GM13977 (cell line): ENCODE data around the gene GLA.

Experiments used
- DNase-seq: peaks from one replicate; pipeline ENCODE4 v3.0.0; 2012; ENCODE audit warnings: low spot score
- in situ Hi-C: fragments of 300-500 bp; cut with MboI; formaldehyde crosslinking; loops from one replicate; pipeline ENCODE4 v1.12.0; 2022; ENCODE audit warnings: low sequenced_read_pairs, low pct_unique_long_range_greater_than_20kb, mixed read lengths, inconsistent platforms; ENCODE audit not compliant: unreplicated experiment
- TF ChIP-seq, protein P1 (sequence below): IDR thresholded peaks from 2 replicates; pipeline ENCODE4 v1.5.1; 2012; ENCODE audit warnings: mild to moderate bottlenecking, control low read depth; ENCODE audit not compliant: insufficient read depth; ENCODE audit errors: extremely low read depth, missing control alignments

The GLA gene

DNA sequence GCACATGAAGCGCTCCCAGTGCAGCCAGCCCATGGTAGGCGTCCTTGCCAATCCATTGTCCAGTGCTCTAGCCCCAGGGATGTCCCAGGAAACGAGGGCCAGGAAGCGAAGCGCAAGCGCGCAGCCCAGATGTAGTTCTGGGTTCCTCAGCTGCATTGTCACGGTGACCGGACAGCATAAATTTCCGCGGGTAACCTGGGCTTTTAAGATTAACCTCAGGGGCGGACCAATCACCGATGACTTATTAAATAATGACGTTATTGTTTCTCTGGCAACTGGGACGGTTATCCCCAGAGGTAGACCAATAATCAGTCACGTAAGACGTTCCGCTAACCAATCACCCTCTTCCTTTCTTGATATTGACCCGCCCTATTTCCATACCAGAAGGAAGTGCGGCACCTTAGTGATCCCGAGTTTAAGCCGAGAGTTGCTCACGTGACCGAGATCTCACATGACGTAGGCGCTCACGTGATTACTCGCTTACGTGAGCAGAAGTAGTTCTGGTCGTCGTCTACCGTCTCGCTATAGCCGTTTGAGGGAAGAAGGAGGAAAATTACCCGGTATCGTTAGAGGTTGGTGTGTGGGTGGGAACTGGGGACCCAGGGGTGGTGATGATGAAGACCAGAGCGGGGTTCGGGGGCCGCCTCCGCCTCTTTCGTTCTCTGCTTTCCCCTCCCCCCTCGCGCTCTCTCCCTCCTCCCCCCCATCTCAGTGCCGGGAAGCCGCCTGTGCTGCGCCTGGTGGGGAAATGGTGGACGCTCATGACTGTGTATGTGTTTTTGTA is at the start of gene GLA, which contains the start of gene HNRNPH2:
Gene GLA (minus strand): TSS at position 178 of the 784 bp plus-strand sequence. CDS start 22 bp downstream, at position 156.
Gene HNRNPH2 (plus strand): TSS at position 475 of the 784 bp plus-strand sequence. CDS start 3,767 bp downstream, outside the sequence.
- TF ChIP-seq, protein P1, sequence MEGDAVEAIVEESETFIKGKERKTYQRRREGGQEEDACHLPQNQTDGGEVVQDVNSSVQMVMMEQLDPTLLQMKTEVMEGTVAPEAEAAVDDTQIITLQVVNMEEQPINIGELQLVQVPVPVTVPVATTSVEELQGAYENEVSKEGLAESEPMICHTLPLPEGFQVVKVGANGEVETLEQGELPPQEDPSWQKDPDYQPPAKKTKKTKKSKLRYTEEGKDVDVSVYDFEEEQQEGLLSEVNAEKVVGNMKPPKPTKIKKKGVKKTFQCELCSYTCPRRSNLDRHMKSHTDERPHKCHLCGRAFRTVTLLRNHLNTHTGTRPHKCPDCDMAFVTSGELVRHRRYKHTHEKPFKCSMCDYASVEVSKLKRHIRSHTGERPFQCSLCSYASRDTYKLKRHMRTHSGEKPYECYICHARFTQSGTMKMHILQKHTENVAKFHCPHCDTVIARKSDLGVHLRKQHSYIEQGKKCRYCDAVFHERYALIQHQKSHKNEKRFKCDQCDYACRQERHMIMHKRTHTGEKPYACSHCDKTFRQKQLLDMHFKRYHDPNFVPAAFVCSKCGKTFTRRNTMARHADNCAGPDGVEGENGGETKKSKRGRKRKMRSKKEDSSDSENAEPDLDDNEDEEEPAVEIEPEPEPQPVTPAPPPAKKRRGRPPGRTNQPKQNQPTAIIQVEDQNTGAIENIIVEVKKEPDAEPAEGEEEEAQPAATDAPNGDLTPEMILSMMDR = no peak
- in situ Hi-C loops = no loop called here
- DNase-seq = peak; percentile 80

GRCh38 chrX:101452056-101452455 is 44.3 kb upstream of the GLA start:
- TF ChIP-seq, protein P1 = no peak
- in situ Hi-C loops = no loop called here

GRCh38 chrX:101450961-101451360 is 43.2 kb upstream of the GLA start:
- no peak for DNase-seq
- in situ Hi-C loops = no loop called here
- TF ChIP-seq, protein P1 = no peak

More at GRCh38 chrX:101452056-101452455, 44.3 kb upstream of the GLA start:
- no peak for DNase-seq

DNA sequence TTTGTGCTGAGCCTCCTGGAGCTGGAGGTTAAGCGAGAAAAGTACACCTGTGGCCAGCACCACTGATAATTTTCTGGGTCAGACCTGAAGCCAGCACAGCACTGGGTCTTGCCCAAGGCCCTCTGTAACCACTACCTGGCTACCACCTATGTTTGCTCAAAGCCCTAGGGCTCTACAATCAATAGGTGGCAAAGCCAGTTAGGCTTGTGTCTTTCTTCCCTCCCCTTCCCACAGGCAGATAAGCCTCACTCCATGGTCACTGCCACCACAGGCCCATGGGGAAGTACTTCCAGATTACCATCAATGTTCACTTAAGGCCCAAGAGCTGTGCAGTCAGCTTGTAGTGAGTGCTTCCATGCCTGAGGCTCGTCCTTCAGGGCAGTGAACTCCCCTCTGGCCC is 42.4 kb upstream of the GLA start:
- DNase-seq = no peak
- TF ChIP-seq, protein P1 = no peak
- in situ Hi-C loops = no loop called here

- TF ChIP-seq, protein P1 = no peak
- in situ Hi-C loops = no loop called here
- no peak for DNase-seq
Observed at GRCh38 chrX:101449279-101449678, 41.6 kb upstream of the GLA start.

GRCh38 chrX:101442085-101442484 is 34.4 kb upstream of the GLA start:
- DNase-seq = no peak
- TF ChIP-seq, protein P1 = no peak
- in situ Hi-C loops = no loop called here
